GM18502 (cell line): ENCODE data around the gene OVAAL.

Experiments
- ATAC-seq: cut with Tn5 transposase; IDR thresholded peaks from one replicate; pipeline ENCODE4 v1.9.1; 2021; ENCODE audit warnings: mild to moderate bottlenecking; ENCODE audit not compliant: unreplicated experiment, poor library complexity

OVAAL gene

GRCh38 chr1:180567654-180568053 lies 8.9 kb downstream of the OVAAL start:
- no peak for ATAC-seq

GRCh38 chr1:180568184-180568583 lies 9.4 kb downstream of the OVAAL start:
- no peak for ATAC-seq

GRCh38 chr1:180571060-180571831 lies 12.5 kb downstream of the OVAAL start:
- ATAC-seq: no peak

DNA sequence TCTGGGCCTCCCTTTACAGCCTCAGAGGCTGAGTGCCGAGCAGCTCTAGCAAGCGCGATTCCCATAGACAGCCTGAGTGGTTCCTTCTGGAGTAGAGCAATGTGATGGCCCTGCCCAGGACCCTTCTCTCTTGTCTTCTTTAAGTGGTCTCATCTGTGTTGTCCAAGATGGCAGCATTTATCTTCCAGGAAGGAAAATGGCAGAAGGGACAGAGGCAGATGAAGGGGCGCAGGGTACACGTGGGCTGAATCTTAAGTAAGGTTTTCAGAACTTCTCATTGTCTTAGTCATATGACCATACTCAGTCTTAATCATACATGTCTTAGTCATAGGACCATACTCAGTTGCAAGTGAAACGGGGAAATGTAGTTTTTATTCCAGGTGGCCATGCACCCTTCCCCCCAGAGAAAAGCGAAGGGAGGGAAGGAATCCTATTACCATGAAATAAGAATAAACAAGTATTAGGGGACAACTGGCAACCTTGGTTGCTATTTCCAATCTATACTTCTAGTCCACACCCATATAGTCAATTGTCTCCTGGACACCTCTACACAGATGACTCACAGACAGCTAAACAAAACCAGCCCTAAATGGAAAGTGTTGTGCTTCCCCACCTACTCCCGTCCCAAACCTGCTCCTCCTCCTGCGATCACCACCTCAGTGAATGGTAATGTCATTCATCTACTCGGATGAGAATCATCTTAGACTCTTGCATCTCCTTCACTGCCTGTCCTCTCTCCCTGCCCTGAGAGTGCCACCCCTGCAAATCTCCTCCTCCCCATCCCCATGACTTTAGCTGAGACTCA lies 13.3 kb downstream of the OVAAL start:
- no peak for ATAC-seq

DNA sequence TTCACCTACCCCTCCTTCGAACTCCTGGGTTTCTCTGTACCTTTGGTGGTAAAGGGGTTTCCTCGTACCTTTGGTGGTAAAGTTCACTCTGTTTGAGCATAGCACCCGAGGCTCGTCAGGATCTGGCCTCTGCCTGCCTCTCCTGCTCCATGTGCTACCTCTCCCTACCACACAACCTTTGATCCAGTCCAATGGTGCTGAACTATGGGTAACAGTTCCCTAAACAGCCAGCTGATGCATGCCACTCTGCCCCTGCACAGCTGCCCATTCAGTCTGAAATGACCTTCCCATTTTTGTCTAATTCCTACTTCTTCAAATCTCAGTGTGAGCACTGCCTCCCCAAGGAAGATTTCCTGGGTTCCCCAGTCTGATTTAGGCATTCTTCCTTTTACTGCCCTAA lies 14.0 kb downstream of the OVAAL start:
- ATAC-seq: no peak

DNA sequence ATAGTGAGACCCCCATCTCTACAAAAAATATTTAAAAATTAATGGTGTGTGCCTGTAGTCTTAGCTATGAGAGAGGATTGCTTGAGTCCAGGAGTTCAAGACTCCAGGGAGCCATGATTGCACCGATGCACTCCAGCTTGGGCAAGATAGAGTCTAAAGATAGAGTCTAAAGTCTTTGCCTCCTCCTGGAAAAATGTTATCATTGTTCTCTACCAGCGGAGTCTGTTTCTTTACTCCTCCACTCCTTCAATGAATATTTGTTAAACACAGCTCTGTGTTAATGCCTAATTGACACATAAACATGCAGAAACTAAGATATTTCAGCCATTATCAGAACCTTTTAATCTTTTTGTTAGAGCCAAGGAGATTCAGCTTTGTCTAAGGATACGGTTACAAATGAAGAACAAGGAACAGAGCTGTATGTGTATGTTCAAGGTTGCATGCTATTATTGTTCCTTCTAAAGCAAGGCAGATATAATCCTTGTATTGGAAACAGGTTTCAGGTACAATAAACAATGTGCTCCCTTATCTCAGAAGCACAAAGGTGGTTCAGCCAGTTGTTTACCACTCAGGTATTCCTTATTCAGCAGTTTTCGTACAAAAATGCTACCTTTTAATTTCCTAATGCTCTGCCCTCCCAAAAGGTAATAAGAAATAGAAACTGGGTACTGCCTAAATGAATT lies 15.4 kb downstream of the OVAAL start:
- no peak for ATAC-seq

GRCh38 chr1:180577361-180577760 lies 18.6 kb downstream of the OVAAL start:
- no peak for ATAC-seq

- ATAC-seq: no peak
Observed at GRCh38 chr1:180579961-180580611, 21.3 kb downstream of the OVAAL start.

GRCh38 chr1:180581635-180582039 lies 22.9 kb downstream of the OVAAL start:
- ATAC-seq: no peak

- no peak for ATAC-seq
Observed at GRCh38 chr1:180584869-180585268, 26.1 kb downstream of the OVAAL start.

GRCh38 chr1:180585994-180586359 lies 27.2 kb downstream of the OVAAL start:
- ATAC-seq: no peak

DNA sequence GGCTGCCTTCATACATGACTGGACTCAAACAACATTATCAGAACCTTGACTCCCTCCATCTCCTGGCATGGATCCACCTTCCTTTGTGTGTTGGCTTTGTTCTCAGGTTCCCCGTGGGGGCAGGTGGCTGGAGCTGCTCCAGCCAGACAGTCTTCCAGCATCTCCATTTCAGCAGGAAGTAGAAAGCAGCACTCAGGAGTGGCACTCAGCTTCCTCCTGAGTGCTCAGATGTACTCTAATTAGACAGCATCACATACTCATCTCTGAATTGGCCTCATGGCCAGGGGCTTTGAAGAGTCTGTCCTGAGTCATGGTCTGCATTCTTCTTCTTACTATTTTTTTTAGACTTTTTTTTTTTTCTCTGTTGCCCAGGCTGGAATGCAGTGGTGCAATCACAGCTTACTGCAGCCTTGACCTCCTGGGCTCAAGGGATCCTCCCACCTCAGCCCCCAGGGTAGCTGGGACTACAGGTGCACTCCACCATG lies 27.9 kb downstream of the OVAAL start:
- ATAC-seq: no peak

- ATAC-seq: no peak
Observed at GRCh38 chr1:180588121-180588520, 29.4 kb downstream of the OVAAL start.

DNA sequence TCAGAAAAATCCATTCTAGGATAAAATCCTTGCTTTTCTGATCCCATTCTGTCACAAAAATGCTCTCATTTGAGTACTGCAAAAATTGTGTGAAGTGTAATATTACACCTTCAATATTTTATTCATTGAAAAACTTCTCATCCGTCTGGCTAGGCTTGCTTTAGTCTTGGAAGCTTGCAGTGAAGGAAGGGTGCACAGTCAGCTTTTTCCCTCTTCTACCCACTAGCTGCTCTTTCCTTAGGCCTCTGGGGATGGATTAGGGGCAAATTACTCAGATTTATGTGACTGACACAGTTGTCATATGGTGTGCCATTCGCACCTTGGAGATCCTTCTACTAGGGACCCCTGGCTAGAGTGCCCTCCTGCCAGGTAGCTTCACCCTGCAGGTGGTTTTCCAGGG lies 32.1 kb downstream of the OVAAL start:
- ATAC-seq: no peak

DNA sequence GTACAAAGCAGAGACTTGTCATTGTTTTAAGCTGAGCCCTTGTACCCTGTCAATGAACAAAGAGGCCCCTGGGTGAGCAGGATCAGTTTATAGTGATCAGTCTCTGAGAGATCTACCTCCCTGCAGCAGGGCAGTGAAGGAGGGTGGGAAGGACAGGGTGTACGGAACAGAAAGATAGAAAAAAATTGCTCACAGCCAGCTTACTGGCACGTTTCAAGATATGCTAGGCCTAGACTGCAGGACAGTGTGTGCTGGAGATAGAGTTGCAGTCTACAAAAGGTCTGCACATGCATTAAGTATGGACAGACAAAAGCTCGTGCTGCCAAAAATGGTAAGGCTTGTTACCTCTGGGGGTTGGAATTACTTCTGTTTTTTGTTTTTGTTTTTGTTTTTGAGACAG lies 34.6 kb downstream of the OVAAL start:
- ATAC-seq: no peak

DNA sequence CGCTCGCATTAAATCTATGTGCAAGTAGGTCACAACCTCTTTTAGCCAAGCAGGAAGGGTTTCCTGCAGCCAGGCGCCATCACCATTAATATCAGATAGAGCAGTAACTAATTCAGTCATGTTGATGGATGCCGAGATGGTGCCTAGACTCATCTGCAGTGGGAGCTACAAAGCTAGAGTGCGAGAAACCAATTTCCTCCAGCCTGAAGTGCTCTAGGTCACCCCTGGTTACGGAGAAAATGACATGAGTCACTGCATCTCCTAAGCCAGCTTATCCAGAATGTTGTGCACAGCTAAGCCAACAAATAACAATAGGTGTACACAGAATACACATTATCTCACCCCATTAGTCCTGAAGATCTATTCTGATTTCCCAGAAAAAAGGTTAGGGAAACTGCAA lies 36.0 kb downstream of the OVAAL start:
- no peak for ATAC-seq

- ATAC-seq: no peak
Observed at GRCh38 chr1:180595966-180596365, 37.2 kb downstream of the OVAAL start.

GRCh38 chr1:180597520-180597919 lies 38.8 kb downstream of the OVAAL start:
- ATAC-seq: no peak

GRCh38 chr1:180598333-180598974 lies 39.7 kb downstream of the OVAAL start:
- ATAC-seq: no peak

- no peak for ATAC-seq
Observed at GRCh38 chr1:180600343-180600742, 41.6 kb downstream of the OVAAL start.
